ENCODE measurements around the gene CPEB4. TPM values are rescaled to one million over a fixed set of nuclear protein-coding genes. Genes with fewer than 3 reads are reported as not detected.

The CPEB4 gene
- total RNA-seq, 1 experiment from 2014 or later = 11.1 TPM

GRCh38 chr5:173858670-173859407 lies 29.3 kb upstream of the CPEB4 start:
- CTCF ChIA-PET = no interaction called here
- TF ChIP-seq CBX3 (IDR thresholded peaks at IDR 0.05; ENCODE audit: low read depth) = no peak
- no peak for TF ChIP-seq ZFX (IDR thresholded peaks at IDR 0.05)
- no peak for TF ChIP-seq ZNF274 (IDR thresholded peaks at IDR 0.05; ENCODE audit: low read depth, low read length)
- no peak for TF ChIP-seq TCF7L2 (IDR thresholded peaks at IDR 0.05; ENCODE audit: borderline replicate concordance, extremely low read depth, insufficient read depth, insufficient read length)
- no peak for TF ChIP-seq RAD21 (IDR thresholded peaks at IDR 0.05; ENCODE audit: low read depth)
- TF ChIP-seq POLR2A (IDR thresholded peaks at IDR 0.05; ENCODE audit: borderline replicate concordance, extremely low read depth, insufficient read depth, insufficient read length) = no peak
- TF ChIP-seq EZH2phosphoT487 (IDR thresholded peaks at IDR 0.05; ENCODE audit: borderline replicate concordance) = no peak
- no peak for TF ChIP-seq SRF (IDR thresholded peaks at IDR 0.05; ENCODE audit: low read depth)
- no peak for TF ChIP-seq FOSL1 (IDR thresholded peaks at IDR 0.05; ENCODE audit: low read depth)
- TF ChIP-seq CEBPB (IDR thresholded peaks at IDR 0.05; ENCODE audit: low read depth) = no peak
- TF ChIP-seq ELF1 (IDR thresholded peaks at IDR 0.05; ENCODE audit: borderline replicate concordance, low read depth) = no peak
- no peak for TF ChIP-seq MAX (IDR thresholded peaks at IDR 0.05)
- TF ChIP-seq JUND (IDR thresholded peaks at IDR 0.05) = no peak
- TF ChIP-seq YY1 (IDR thresholded peaks at IDR 0.05; ENCODE audit: extremely low read depth, insufficient replicate concordance, low read depth, low read length) = no peak
- no peak for TF ChIP-seq EGR1 (IDR thresholded peaks at IDR 0.05; ENCODE audit: low read depth)
- no peak for TF ChIP-seq SIN3A (IDR thresholded peaks at IDR 0.05; ENCODE audit: low read depth)
- TF ChIP-seq CTCF (IDR thresholded peaks at IDR 0.05 in 2 of 3, conservative IDR thresholded peaks at IDR 0.05 in 1 of 3; ENCODE audit: borderline replicate concordance in 1 of 3, insufficient read depth in 1 of 3, low read depth in 2 of 3, low read length in 2 of 3) = no peak
- TF ChIP-seq EZH2 (IDR thresholded peaks at IDR 0.05) = no peak
- TF ChIP-seq ATF3 (IDR thresholded peaks at IDR 0.05) = no peak
- no peak for TF ChIP-seq REST (IDR thresholded peaks at IDR 0.05; ENCODE audit: low read depth)
- no peak for ATAC-seq
- intact Hi-C loops (cut with micrococcal nuclease) = no loop called here
- H3K27me3 ChIP-seq (ENCODE audit: insufficient read depth, low read length) = no peaks in the 10 kb centered on the region
- no peaks in the 10 kb centered on the region for H4K20me1 ChIP-seq (ENCODE audit: insufficient read depth)
- no peaks in the 10 kb centered on the region for H3K9me2 ChIP-seq (ENCODE audit: insufficient read depth)
- RAD21 ChIA-PET (ENCODE audit: low non-redundant PET in 1 of 2, low total read pairs in 2 of 2, uncharacterized antibody in 2 of 2, unreplicated experiment in 2 of 2) = no interaction called here
- no peak overlapping the region for H3K4me2 ChIP-seq (ENCODE audit: low read length)
- no peaks in the 10 kb centered on the region for H3K9me3 ChIP-seq (ENCODE audit: control insufficient read depth in 1 of 2, insufficient read depth in 1 of 2, low read depth in 1 of 2, low read length in 2 of 2)
- POLR2A ChIA-PET = interaction anchor here (0.9 kb wide), 1 partner anchor 65 kb away, joined by 3 read pairs; no protein-coding TSS in a partner anchor
- no peak overlapping the region for H3K9ac ChIP-seq (ENCODE audit: low read length)
- no peak overlapping the region for H3K27ac ChIP-seq (ENCODE audit: low read depth, low read length)
- H2AFZ ChIP-seq (ENCODE audit: low read depth, low read length, poor library complexity, severe bottlenecking) = no peak overlapping the region
- H3K79me2 ChIP-seq (ENCODE audit: insufficient read depth, low read length) = no peaks in the 10 kb centered on the region
- no peaks in the 10 kb centered on the region for H3K36me3 ChIP-seq (ENCODE audit: control insufficient read depth in 1 of 2, insufficient read depth in 2 of 2, low read length in 2 of 2)
- H3K4me1 ChIP-seq (ENCODE audit: control insufficient read depth in 1 of 2, insufficient read depth in 2 of 2, low read length in 2 of 2) = no peaks in the 10 kb centered on the region
- BruUV-seq (replicated peaks) = no TSS peak
- H3K4me3 ChIP-seq (replicated peaks in 1 of 2; ENCODE audit: low read depth in 1 of 2, low read length in 2 of 2) = no peak overlapping the region
- no peak for DNase-seq (ENCODE audit: low read depth, low spot score)
